DMS 273 (cell line): ENCODE results near the gene KLHL29.
A peak's percentile ranks its signal among the peaks of the same experiment; 100 is the strongest.

Experiments used
- DNase-seq: peaks from one replicate; lab custom pipeline; 2025; ENCODE audit not compliant: unreplicated experiment; lab: John Stamatoyannopoulos, UW

Gene KLHL29

DNA sequence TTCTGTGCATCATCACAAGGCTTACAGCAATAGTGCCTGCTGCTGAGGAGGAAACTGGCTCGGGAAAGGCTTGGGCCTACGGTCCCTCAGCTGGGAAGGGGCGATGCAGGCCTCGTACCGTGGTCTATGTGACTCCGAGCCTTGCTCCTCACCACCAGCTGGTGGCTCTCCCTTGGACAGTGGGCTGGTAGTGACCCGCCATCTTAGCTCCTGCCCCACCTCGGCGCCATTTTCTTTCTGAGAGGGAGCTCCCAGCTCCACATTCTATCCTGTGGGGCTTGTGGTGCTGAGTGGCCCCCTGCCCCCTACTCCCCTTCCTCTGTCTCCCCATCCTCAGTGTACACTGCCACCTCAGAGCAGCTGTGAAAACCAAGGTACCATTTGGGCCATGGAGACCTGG, 255.7 kb downstream of the KLHL29 start:
- DNase-seq = no peak

DNA sequence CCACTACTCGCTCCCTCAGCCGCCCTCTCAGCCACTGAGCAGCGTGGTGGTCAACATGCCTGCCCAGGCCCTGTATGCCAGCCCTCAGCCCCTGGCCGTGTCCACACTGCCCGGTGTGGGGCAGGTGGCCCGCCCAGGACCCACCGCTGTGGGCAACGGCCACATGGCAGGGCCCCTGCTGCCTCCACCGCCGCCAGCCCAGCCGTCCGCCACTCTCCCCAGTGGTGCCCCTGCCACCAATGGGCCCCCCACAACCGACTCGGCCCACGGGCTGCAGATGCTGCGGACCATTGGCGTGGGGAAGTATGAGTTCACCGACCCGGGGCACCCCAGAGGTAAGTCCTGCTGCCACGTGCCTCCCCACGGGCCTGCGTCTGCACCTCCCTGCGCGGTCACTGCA, 257.5 kb downstream of the KLHL29 start:
- DNase-seq = no peak

DNA sequence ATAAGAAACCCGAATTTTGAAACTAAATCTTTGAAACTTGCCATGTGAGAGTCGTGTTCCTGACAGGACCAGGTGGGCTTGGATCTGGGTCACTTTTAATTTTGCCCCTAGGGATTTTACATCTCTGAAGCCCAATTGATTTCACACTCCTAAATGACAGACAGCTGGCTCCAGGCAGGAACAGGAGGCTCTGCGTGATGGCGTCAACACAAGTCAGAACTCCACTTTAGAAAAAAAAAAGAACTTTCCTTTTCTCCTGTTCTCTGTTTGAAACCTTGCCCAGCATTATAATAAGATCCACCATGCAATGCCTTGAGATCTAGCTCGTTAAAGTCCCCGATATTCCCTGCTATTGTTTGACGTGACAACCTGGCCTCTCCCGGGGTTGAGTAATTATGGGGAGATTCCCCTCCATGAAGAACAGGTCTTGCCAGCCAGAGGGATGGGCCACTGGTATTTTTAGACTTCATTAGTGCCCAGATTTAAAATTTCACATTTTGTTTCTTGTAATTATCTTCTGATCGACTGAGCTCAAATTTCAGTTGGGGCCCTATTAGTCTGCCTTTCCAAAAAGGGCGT, 260.3 kb downstream of the KLHL29 start:
- DNase-seq = peak; percentile 20

DNA sequence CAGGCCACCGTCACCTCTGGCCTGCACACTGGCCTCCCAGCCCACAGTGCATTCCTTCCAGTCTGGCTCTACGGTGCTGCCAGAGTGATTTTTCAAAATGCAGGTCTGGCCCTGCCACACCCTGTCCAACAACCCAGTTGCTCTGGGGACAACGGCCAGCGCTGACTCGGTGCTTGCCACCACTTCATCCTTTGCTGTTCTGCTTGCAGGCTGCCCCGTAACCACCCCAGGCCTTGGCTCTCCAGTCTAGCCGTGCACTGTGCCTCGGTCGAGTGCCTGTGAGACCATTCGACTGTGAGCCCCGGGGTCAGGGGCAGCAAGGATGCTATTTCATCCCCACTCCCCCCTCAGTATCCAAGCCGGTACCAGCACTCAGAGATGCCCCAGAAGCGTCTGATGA, 262.6 kb downstream of the KLHL29 start:
- DNase-seq = no peak

DNA sequence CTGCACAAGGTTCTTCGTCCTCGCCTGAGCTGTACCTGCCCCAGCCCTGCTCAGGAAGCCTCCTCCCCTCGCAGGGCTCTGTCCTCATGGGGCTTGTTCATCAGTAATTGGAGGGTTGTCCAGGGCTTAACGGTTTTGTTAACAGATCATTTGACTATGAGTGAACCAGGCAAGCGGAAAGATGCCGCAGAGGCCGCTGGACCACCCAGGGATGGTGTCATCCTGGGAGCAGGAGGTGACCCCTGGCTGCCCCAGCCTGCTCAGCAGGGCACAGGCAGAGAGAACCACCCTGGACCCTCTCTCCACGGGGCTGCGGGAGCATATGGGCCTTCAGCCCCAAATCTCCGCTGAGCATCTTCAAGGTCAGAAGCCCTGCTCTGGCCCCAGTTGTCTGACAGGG, 264.3 kb downstream of the KLHL29 start:
- DNase-seq = no peak

DNA sequence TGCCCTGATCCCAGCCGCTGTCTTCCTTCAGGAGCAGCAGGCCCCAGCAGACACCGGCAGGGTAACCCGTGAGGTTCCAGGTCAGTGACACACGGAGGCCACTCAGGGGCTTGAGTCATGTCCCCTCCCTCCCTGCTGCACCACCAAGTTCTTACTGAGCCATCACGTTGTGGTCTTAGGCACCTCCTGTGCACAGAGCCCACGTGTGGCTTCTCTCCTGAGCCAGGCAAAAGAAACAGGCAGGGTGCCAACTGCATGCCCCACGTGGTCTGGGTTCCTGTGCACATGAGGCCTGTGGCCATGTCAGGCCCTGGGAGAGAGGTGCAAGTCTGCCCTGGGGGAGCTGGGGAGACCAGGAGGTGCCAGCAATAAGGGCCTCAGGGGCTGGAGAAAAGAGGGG, 264.8 kb downstream of the KLHL29 start:
- peak; percentile 69 for DNase-seq

DNA sequence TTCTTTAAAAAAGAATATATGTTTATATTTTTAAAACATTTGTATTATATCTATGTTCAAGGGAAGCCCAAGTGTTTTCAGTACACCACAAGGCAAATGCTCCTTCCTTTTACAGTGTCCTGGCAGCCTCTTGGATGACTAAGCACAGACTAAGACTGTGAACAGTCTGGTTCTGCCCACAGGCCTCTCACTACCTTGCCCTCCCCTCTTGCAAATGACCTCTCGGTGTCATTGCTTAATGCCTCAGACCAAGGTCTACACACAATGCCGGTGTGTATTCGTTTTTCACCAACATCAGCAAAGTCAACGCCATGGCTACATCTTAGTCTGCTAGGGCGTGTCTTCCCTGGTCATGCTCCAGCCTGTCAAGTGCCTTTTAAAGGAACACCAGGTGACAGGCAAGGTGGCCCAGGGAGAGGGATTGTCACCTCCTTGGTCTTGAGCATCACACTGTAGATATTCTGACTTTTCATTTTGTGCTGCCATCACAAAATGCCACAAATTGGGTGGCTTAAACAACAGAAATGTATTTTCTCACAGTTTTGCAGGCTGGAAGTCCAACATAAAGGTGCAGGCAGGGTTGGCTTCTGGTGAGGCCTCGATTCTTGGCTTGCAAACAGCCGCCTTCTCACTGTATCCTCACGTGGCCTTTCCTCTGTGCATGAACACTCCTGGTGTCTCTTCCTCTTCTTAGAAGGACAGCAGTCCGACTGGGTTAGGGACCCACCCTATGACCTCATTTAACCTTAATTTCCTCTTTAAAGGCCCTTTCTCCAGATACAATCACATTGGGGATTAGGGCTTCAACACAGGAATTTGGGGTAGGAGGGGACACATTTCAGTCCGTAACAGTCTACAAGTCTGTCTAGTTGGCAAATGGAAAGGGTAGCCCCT, 266.5 kb downstream of the KLHL29 start:
- DNase-seq = no peak

DNA sequence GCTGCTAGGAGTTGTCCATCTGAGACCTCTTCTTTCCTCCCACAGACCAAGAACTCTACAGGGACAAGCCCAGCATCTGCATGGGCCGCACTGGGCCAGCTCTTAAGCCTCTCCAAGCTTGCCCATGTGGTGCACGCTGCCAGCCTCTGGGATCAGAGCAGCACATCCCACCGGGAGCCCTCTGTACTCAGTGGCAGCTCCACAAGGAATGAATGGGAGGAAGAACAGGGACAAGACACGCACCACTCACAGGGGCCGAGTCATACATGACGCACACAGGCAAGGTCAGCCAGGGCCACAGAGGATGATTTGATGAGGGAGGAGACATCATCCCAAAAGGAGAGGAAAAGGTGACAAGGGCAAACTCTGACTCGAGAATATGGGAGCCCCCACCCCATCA, 268.3 kb downstream of the KLHL29 start:
- no peak for DNase-seq

DNA sequence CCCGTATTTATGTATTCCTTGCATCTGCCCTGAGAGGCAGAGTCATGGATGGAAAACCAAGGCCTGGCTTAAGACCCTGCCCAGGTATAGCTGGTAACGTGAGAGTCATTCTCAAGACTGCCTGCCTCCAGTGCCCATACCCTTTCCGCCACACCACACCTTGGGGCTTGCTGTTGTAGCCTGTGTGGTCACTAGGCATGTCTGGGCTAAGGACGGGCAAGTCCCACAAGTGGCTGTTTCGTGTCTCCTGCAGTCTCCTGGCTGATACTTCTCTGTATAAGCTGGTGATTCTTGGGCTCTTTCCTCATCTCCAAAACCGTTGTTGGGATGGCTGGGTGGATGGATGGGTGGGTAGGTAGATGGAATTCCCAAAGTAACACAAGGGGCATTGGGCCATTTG, 269.8 kb downstream of the KLHL29 start:
- no peak for DNase-seq

DNA sequence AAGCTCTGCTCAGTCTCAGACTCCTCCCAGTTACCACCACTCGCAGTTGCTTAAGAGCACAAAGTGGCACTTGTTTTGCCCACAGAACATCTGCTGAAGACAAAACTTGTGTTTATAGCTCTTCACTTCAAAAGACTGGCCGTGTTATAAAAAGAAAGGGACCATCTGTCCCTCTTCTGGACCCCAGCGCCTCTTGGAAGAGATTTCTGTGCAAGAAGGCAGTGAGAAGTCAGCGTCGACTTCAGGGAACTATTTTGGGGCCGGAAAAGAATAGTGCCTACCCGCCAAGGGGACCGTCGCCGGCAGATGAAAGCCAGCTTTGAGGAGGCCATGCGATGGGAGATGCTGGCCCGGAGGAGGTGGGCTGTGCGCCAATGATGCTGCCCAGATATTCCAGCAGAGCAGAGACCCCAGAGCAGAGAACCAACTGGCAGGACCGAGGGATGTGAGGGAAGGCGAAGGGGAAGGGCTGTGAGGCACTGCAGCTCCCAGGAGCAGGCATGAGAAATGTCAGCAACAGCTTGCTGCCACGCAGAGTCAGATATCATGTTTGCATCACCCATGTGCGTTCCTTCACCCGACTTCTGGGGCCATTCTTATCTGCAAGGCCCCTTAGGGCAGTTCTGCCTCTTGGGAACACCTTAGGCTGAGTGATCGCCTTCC, 271.1 kb downstream of the KLHL29 start:
- DNase-seq = peak; percentile 91

DNA sequence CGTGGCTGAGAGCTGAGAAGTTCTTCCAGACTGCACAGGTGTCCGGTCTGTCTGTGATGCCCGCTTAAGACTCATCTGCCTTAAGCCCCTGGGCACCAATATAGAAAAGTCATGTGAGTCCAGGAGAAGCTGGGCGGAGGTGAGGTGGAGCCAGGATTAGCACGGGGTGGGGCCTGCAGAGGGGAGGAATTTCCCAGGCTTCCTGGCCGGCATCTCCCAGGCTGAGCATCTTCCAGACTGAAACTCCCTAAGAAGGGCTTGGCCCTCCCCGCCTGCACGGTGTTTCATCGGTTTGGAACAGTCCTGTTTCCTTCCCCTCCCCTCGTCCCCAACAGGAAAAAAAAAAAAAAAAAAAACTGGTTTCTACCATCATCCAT, 271.6 kb downstream of the KLHL29 start:
- DNase-seq = peak; percentile 86

DNA sequence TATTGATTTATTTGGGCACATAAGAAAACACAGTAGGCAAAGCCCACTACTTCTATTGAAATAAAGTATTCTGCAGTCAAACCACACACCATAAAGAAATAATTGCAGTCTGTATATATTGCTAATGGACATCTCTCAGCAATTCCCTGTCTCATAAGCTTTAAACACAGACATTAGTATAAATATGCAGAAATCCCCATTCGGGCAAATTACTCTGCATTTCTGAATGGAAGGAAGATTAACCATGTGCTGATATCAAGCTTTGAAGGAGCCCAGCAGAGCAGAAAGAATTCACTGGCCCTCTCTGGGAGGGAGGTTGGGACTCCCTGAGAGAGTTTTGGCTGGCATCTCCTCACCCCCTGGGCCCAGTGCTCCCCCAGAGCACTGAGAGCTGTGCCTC, 272.4 kb downstream of the KLHL29 start:
- no peak for DNase-seq

DNA sequence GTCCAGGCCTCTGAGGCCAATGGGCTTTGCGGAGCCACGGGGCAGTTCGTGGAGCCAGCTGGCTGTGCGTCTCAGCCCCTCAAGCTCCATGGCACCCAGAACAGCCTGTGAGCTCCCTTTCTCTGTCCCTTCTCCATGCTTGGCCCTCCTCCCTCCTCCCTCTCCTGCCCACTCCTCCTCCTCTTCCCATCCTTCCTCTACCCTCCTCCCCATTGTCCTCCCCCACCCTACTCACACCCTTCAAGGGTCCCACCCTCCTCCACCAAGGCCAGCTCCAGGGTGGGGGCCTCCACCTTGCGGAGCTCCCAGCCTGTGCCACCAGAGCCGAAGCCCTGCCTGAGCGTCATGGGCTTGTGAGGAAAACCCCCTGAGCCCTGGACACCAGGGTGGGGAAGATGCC, 273.0 kb downstream of the KLHL29 start:
- DNase-seq = no peak

DNA sequence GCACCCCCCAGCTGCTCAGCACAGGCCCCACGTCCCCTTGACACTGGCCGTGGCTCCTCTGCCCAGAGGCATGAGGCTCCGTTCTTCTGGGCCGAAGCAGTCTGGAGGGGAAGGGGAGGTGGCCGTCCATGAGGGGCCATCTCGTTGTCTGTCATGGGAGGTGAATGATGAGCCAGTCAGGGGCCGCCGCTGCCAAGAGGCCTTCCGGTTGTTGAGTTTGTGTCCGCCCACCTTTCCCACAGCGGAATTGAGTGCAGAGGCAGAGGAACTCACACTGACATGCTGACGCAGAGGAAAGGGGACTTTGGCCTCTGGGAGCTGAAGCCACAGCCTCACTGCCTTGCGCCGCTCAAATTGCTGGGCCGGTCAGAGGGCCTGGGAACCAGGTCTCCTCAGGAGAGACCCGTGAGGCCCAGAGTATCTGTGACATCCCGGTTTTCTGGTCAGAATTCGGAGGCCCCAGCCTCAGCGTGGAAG, 273.5 kb downstream of the KLHL29 start:
- DNase-seq = no peak

DNA sequence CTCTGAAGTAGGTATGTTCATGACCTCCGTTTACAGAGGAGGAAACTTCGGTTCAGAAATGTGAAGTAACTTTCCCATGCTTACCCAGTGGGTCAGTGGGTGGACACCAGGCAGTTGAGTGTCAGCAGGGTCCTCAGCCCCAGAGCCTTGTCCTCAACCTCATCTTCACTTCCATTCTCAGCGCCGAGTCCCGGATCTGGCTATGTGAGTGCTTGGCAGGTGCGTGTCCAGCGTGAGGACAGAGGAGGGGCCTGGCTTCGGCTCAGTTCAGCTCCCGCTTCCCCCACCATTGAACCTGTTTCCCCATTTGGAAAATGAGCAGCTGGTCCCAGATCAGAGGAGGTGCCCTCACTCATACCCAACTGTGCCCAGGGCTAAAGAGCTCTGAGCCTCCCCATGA, 274.3 kb downstream of the KLHL29 start:
- DNase-seq = no peak

DNA sequence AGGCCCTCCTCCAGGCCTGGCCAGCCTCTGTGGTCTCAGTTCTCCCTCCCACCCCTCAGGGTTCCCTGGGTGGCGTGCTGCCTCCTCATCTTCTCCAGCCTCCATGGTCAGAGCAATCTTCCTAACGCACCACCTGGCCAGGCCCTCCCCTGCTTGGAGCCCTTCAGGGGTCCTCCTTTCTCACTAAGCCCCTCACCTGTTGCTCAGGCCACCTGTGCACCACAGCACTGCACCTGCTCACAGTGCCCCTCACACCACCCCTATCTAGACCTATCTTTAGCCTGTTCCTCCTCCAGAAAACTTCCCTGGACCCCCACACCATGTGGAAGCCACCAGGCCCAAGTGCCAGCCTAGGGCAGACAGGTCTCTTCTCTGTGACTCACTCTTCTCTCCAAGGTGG, 274.8 kb downstream of the KLHL29 start:
- no peak for DNase-seq

DNA sequence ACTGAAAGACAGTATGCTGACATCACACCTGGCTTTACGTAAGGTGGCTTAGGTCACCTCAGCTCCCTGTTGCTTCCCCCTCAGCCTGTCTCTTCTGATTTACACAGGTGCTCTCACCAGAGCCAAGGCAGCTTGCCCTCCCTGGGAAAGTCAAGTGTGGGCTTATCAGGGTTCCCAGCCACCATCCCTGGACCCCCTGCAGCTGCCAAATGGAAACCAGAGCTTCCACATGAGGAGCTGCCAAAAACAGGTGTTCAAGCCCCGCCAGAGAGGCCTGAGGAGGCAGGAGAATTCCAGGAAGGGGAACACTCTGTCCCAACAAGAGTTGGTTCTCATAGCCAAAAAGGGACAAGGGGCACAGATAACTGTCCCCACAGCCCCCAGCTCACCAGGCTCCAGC, 275.3 kb downstream of the KLHL29 start:
- DNase-seq = peak; percentile 20

DNA sequence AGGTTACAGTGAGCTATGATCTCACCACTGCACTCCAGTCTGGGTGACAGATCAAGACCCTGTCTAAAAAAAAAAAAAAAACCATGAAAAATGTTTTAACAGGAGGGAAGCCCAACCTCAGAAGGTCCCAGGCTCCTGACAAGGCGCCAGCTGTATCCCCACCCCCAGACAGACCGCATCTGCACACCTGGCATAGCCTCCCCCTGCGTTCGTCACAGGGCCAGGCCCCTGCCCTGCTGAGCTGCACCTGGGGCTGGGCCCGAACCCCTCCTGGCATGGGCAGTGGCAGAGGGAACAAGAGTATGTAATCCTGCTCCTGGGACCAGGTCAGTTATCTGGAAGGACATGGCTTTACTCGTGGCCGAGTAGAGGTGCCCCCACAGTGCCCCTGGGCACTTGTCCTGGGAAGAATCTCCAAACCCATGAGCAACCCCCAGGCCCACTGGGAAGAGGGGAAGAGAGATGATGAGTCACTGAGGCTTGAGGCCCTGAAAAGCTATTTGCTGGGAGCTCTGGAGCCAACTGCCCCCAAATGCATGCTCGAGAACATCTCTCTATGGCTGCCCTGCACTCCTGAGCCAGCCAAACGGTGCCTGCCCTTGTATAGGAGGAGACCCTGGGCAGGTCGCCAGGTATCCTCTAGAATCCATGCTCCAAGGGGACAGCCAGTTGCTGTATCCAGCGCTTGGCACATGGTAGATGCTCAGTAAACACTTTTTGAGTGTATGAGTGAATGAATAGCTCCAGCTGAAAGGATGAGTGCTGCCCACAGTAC, 276.5 kb downstream of the KLHL29 start:
- DNase-seq = peak; percentile 21

DNA sequence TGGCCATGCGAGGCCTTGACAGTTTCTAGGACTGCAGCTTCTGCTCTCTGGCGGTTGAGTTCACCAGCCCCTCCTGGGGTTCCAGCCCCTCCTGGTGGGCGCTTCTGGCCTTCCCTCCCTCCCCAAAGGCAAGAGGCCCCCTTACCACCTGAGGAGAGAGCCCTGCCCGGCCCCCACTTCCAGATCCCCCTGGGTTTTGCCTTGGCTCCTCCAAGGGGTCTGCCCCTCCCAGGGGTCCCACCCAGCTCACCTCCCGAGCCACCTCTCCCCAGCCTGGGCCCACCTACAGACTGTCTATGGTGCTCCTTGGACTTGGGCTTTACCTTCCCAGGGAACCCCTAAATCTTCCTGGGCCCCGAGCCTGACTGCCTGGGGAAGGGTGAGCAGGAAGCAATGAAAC, 277.5 kb downstream of the KLHL29 start:
- DNase-seq = no peak

DNA sequence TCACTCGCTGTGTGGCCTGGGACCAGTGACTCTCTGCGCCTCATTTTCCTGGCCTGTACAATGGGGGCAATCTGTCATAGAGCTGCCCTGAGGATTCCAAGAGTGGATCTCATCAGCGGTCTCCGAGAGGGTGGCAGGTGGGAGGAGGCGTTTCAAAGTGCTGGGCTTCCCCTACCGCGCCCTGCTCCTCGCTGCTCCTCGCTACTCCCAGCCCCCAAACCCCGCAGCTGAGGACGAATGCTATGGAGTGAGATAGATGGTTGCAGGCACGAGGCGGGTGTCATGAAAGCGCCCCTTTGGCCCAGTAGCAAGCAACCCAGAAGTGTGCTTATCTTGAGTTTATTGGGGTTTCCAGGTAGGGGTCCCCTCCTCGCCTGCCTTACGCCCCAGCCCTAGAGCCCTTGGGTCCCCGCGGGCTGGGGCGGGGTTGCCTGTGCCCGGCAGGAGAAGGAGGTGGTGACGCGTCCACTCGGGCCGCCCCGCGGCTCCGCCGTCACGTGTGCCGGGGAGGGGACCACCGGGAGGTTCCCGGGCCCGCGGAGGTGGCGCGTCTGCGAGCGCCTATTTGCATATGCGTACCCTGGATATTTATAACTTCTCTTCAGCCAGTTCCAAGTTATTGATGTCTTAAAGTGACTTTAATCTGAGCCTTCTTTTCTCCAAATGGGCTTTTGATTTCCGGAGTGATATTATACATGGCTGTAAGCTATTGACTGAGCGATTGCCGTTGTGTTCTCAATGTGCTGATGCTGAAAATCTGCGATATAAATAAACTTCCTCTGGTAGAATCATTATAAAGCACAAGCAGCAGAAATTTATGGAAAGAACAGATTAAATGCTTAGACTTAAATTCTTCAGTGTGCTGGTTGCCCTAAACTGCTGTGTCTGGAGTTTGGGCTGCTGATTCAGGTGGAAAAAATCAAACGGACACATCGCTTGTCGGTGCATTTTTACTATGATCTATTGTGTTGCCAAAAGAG, 278.3 kb downstream of the KLHL29 start:
- no peak for DNase-seq
